ENCODE results near the gene TRMT6. TPM values are rescaled to one million over a fixed set of nuclear protein-coding genes. Genes with fewer than 3 reads are reported as not detected.

Gene TRMT6, protein sequence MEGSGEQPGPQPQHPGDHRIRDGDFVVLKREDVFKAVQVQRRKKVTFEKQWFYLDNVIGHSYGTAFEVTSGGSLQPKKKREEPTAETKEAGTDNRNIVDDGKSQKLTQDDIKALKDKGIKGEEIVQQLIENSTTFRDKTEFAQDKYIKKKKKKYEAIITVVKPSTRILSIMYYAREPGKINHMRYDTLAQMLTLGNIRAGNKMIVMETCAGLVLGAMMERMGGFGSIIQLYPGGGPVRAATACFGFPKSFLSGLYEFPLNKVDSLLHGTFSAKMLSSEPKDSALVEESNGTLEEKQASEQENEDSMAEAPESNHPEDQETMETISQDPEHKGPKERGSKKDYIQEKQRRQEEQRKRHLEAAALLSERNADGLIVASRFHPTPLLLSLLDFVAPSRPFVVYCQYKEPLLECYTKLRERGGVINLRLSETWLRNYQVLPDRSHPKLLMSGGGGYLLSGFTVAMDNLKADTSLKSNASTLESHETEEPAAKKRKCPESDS
- 10 to 100 TPM; 15.1 to 17.8 TPM for total RNA-seq

DNA sequence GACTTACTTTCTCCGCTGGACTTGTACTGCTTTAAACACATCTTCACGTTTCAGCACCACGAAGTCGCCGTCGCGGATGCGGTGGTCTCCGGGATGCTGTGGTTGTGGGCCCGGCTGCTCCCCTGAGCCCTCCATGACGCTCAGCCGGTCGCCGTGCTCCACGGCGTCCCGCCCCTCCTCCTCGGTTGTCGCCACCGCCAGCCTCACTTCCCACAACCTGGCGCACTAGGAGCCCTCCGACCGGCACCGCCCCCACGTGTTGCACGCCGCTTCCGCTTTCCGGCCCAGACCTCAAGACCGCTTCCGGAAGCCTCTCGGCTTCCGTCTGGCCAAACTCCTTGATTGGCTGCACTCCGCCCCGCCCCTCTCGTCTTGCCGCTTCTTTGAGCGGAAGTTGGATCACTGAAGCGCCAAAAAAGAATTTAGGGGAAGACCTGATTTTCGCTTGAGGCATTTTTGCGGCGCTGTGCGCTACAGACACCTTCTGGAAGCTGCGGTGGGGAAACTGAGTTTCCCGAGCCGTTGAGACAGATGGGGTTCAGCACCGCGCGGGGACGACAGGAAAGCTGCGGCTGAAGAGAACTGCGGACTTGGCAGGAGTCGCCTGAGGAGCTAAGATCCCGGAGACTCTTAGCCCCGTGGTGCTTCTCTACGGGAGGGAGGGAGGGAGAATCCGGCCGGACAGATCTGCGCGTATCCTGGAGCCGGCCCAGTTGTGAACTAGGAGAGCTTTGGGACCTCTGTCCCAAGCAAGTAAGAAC lies at the start of gene TRMT6, which contains the start of gene MCM8:
TSS of gene TRMT6 (minus strand) at position 263 of the 761 bp plus-strand sequence. CDS start at position 135, 128 bp downstream.
TSS of gene MCM8 (plus strand) at position 382 of the 761 bp plus-strand sequence. CDS start 1,364 bp downstream, outside the sequence.
- Mint-ChIP-seq H3K4me1 (peaks cover 60% of the 10 kb centered on the region), H3K27me3 (no peaks in the 10 kb centered on the region), H3K36me3 (ENCODE audit: low read depth) (peaks cover 44% of the 10 kb centered on the region), H3K9me3 (no peaks in the 10 kb centered on the region), H3K4me3 (peak within 1 kb of the TSS; percentile 95), H3K27ac (peak within 1 kb of the TSS; percentile 95)
- DNase-seq: peak; percentile 98
- ChIA-PET POLR2A (interaction anchor here (0.6 kb wide), 1 partner anchor 46 kb away, joined by 3 read pairs; no protein-coding TSS in a partner anchor), CTCF (interaction anchor here (1.0 kb wide), 1 partner anchor 422 kb away, joined by 3 read pairs; no protein-coding TSS in a partner anchor)

DNA sequence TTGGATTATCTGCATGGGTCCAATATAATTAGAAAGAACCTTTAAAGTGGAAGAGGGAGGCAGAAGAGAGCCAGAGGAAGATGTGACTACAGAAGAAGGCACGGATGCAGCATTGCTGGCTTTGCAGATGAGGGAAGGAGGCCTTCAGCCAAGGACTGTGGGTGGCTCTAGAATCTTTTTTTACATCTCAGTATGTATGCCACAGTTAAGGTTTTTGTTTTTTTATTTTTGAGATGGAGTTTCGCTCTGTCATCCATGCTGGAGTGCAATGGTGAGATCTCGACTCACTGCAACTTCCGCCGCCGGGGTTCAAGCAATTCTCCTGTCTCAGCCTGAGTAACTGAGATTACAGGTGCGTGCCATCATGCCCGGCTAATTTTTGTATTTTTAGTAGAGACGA lies 49.5 kb upstream of the TRMT6 start:
- Mint-ChIP-seq H3K27me3 (no peaks in the 10 kb centered on the region), H3K36me3 (ENCODE audit: low read depth) (peaks cover 22% of the 10 kb centered on the region), H3K27ac (no peak overlapping the region), H3K4me1 (peaks cover 51% of the 10 kb centered on the region), H3K9me3 (no peaks in the 10 kb centered on the region), H3K4me3 (no peak overlapping the region)
- DNase-seq: no peak
- ChIA-PET CTCF (no interaction called here), POLR2A (no interaction called here)

DNA sequence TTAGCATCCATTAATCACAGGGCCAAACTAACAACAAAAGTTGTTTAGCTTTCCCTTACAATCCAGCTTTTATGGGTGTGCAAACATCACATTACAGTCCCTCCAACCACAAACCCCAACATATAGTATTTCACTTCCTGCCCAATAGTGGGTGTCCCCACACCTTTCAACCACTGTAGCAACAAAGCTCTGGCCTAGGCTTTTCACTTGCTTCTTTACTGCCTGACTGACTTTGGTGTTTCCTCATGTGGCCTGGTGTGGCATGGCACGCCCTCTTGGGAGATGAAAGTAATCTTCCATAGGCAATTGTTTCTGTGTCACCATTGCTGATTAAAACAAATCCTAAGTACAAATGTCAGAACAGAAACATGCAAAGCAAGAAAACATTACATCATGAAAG lies 46.4 kb upstream of the TRMT6 start:
- H3K4me3 Mint-ChIP-seq: no peak overlapping the region
- ChIA-PET POLR2A (interaction anchor here (0.6 kb wide), 1 partner anchor 46 kb away, joined by 3 read pairs; no protein-coding TSS in a partner anchor), CTCF (interaction anchor here (0.6 to 1.2 kb wide), 2 partner anchors 10 to 332 kb away, joined by 3 to 4 read pairs; no protein-coding TSS in a partner anchor)
- DNase-seq: peak; percentile 74
- peaks cover 25% of the 10 kb centered on the region for H3K36me3 Mint-ChIP-seq (ENCODE audit: low read depth)
- H3K4me1 Mint-ChIP-seq: peaks cover 42% of the 10 kb centered on the region
- peak overlapping the region; percentile 77 for H3K27ac Mint-ChIP-seq
- no peaks in the 10 kb centered on the region for H3K9me3 Mint-ChIP-seq
- no peaks in the 10 kb centered on the region for H3K27me3 Mint-ChIP-seq

DNA sequence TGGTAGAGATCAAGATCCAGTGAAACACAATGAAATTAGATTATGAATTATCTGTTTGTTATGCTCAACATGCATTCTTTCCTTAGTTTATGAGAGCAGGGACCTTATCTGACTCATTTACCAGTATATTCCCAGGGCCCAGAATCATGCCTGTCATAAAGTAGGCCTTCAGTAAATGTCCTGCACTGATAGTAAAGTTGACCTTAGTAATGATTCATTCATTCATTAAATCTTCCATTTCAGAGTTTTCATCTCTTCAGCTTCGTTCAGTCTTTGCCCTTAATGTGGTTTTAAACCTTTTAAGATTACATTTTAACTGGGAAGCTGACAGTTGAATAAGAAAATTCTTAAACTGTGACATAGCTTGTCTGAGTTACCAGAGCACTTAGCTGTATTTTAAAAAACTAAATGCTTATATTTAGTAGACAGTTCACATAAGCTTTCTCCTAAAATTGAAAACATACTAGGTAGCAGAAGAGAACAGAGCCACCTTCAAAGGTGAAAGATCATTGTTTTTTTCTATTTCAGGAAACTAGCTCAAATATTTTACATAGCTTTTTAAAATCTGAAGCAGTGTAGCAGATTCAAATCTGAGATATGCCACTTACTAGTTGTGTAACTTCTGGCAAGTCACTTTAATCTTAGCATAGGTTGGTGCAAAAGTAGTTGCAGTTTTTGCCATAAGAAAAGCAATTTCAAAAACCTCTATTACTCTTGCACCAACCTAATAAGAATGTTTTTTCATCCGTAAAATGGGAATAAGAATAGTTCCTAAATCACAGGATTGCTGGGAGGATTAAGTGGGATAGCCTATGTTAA lies 41.5 kb upstream of the TRMT6 start:
- no peaks in the 10 kb centered on the region for H3K9me3 Mint-ChIP-seq
- CTCF ChIA-PET: no interaction called here
- POLR2A ChIA-PET: interaction anchor here (0.6 kb wide), 1 partner anchor 42 kb away, joined by 4 read pairs; no protein-coding TSS in a partner anchor
- no peak overlapping the region for H3K27ac Mint-ChIP-seq
- H3K27me3 Mint-ChIP-seq: no peaks in the 10 kb centered on the region
- peaks cover 36% of the 10 kb centered on the region for H3K36me3 Mint-ChIP-seq (ENCODE audit: low read depth)
- no peak overlapping the region for H3K4me3 Mint-ChIP-seq
- no peak for DNase-seq
- H3K4me1 Mint-ChIP-seq: peaks cover 20% of the 10 kb centered on the region

DNA sequence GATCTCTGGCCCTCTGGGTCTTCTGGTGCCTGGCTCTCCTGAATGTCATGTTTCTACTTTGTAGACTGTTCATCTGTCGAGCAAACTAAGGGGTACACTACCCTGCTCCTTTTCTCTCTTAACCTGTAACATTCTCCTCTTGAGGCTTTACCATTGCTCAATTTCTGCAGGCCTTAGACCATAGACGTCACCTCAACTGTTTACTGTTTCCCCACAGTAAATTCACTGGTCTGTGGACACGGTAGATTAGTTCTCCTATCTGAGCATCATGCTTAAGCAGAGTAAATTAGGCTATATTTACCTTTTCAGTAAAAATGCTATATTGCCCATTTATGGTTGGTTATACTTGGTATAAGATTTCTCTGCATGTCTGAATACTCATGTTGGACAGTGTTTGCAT lies 40.6 kb upstream of the TRMT6 start:
- CTCF ChIA-PET: no interaction called here
- H3K27ac Mint-ChIP-seq: no peak overlapping the region

DNA sequence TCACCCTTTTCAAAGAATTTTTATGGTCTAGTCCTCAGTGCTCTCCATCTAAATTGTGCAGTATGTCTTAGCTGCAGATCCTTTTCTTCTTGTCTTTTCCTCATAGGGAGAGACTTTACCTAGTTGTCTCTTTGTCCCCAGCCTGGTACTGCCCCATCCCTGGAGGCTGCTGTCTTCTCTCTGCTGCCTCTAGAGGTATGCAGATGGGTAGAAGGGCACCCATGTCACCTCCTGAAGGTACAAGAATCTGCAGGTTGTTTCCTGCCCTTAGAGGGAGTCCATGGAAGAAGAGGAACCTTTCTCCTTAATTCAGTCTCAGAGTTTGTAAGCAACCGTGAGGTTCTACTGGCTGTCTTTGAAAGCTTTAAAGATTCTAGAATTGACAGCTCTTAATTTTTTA lies 39.2 kb upstream of the TRMT6 start:
- no peaks in the 10 kb centered on the region for H3K27me3 Mint-ChIP-seq
- ChIA-PET POLR2A (interaction anchor here (0.6 kb wide), 1 partner anchor 35 kb away, joined by 5 read pairs; no protein-coding TSS in a partner anchor), CTCF (interaction anchor here (0.9 to 1.3 kb wide), 2 partner anchors 13 to 19 kb away, joined by 3 read pairs; no protein-coding TSS in a partner anchor)
- H3K4me1 Mint-ChIP-seq: peaks cover 7% of the 10 kb centered on the region
- DNase-seq: no peak
- H3K4me3 Mint-ChIP-seq: no peak overlapping the region
- H3K36me3 Mint-ChIP-seq (ENCODE audit: low read depth): peaks cover 27% of the 10 kb centered on the region
- no peak overlapping the region for H3K27ac Mint-ChIP-seq
- H3K9me3 Mint-ChIP-seq: no peaks in the 10 kb centered on the region

More for the DNA sequence above, 40.6 kb upstream of the TRMT6 start:
- Mint-ChIP-seq H3K9me3 (no peaks in the 10 kb centered on the region), H3K4me3 (no peak overlapping the region), H3K27me3 (no peaks in the 10 kb centered on the region), H3K36me3 (ENCODE audit: low read depth) (peaks cover 34% of the 10 kb centered on the region), H3K4me1 (peaks cover 16% of the 10 kb centered on the region)
- POLR2A ChIA-PET: no interaction called here
- no peak for DNase-seq

DNA sequence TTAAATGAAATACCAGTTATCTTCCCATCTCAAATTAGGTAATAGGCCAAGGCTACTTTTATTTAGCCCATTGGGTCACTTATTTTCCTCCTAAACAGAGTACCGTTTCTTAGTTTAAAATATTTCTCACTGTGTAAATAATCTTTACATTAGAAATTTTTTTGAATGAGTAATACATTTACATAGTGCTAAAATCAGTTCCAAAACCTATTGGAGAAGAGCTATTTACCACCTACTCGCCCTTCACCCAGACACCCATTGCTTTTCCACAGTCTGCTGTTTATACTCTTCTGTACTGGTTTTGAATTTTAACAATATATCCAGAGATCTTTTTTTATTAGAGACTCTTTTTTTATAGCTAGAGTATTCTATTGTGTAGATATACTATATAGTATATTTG lies 37.0 kb upstream of the TRMT6 start:
- CTCF ChIA-PET: interaction anchor here (0.5 to 1.9 kb wide), 3 partner anchors 11 to 242 kb away, joined by 3 to 4 read pairs (median 4); no protein-coding TSS in a partner anchor
- Mint-ChIP-seq H3K27me3 (no peaks in the 10 kb centered on the region), H3K4me1 (peaks cover 7% of the 10 kb centered on the region), H3K4me3 (no peak overlapping the region), H3K27ac (no peak overlapping the region), H3K9me3 (no peaks in the 10 kb centered on the region), H3K36me3 (ENCODE audit: low read depth) (peaks cover 36% of the 10 kb centered on the region)
- no peak for DNase-seq
- POLR2A ChIA-PET: no interaction called here

DNA sequence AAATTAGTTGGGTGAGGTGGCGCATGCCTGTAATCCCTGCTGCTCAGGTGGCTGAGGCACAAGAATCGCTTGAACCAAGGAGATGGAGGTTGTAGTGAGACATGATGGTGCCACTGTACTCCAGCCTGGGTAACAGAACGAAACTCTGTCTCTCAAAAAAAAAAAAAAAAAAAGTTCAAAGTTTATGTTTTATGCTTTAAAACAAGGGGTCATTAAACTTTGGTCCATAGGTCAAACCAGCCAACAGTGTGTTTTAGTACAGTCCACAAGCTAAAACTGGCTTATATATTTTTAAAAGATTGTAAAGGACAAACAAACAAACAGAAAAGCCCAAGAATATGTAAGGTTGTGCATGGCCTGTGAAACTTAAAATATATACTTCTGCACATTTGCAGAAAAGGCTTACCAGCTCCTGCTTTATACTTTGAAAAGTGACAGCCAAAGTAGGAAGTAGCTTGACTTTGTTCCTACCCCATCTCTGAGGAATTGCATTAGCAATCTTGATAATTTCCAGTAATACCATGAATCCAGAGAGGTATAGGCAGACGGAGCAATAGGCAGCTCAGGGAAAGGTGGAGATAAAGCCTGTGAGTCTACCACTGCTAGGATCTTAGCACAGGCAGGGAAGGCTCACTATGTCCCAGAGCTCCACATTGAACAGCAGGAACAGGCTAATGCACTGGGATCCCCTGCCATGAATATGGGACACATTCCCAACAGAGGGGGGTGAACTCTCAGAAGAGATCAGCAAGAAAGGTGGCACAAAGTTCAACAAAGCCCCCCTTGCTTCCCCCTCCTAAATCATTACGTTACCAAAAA lies 30.6 kb upstream of the TRMT6 start:
- H3K4me3 Mint-ChIP-seq: no peak overlapping the region
- H3K4me1 Mint-ChIP-seq: peaks cover under 1% of the 10 kb centered on the region
- H3K9me3 Mint-ChIP-seq: no peaks in the 10 kb centered on the region
- CTCF ChIA-PET: interaction anchor here (1.9 kb wide), 1 partner anchor 10 kb away, joined by 4 read pairs; no protein-coding TSS in a partner anchor
- POLR2A ChIA-PET: interaction anchor here (0.6 kb wide), 1 partner anchor 8 kb away, joined by 13 read pairs; no protein-coding TSS in a partner anchor
- no peaks in the 10 kb centered on the region for H3K27me3 Mint-ChIP-seq
- no peak for DNase-seq
- no peak overlapping the region for H3K27ac Mint-ChIP-seq
- peaks cover 37% of the 10 kb centered on the region for H3K36me3 Mint-ChIP-seq (ENCODE audit: low read depth)

DNA sequence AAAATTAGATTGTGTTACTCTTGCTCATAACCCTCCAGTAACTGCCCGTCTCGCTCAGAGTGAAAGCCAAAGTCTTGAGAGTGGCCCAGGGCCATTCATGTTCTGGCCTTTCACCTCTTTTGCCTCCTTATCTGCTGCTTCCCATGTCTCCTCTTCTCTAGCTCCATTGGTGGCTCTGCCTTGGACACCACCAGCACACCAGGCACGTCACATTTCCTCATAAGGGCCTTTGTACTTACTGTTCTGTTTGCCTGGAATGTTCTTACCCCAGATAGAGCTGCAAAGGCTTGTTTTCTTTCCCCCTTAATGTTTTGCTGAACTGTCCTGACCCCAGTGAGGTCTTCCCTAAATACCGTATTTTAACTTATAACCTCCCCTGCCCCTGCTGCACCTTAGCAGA lies 29.5 kb upstream of the TRMT6 start:
- POLR2A ChIA-PET: no interaction called here
- Mint-ChIP-seq H3K4me1 (no peaks in the 10 kb centered on the region), H3K9me3 (no peaks in the 10 kb centered on the region), H3K4me3 (no peak overlapping the region), H3K27me3 (no peaks in the 10 kb centered on the region), H3K36me3 (ENCODE audit: low read depth) (peaks cover 41% of the 10 kb centered on the region), H3K27ac (no peak overlapping the region)
- CTCF ChIA-PET: interaction anchor here (1.9 kb wide), 1 partner anchor 9 kb away, joined by 4 read pairs; no protein-coding TSS in a partner anchor
- DNase-seq: no peak

DNA sequence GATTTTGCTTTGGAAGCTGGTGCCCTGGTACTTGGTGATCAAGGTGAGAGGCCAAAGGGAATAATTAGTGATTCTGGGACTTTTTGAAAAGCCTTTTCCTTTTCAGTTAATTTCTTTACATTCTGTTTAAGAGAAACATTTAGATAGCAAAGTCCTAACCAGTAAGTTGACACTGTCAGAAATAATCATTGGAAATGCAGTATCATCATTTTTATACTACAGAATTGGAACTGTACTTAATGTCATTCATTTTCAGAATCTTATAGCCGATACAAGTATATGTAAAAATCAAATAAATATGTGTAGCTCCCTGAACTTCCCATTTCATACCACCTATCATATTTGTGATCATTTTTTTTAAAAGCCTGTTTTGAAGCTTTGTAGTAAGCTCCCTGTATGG lies 27.6 kb upstream of the TRMT6 start:
- Mint-ChIP-seq H3K36me3 (ENCODE audit: low read depth) (peaks cover 29% of the 10 kb centered on the region), H3K27me3 (no peaks in the 10 kb centered on the region), H3K4me1 (no peaks in the 10 kb centered on the region), H3K9me3 (no peaks in the 10 kb centered on the region), H3K4me3 (no peak overlapping the region), H3K27ac (peak overlapping the region; percentile 36)
- POLR2A ChIA-PET: no interaction called here
- no peak for DNase-seq
- CTCF ChIA-PET: interaction anchor here (1.8 kb wide), 1 partner anchor 8 kb away, joined by 4 read pairs; no protein-coding TSS in a partner anchor

DNA sequence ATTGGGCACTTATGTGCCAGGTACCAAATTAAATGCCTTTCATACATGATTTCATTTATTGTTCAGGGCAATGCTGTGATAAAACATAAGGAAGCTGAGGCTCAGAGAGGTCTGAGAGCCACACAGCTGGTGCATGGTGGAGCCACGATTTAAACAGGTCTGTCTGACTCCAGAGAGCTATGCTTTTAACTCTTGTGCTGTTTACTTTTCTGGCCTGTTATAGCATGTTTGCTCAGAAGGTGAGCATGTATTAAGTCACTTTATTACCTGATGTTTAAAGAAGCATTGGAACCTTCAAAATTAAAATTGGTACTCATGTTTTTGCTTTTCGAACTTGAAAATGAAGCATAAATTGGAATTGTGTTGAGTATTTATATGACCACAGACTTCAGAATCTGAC lies 26.9 kb upstream of the TRMT6 start:
- no peak overlapping the region for H3K4me3 Mint-ChIP-seq
- H3K27ac Mint-ChIP-seq: no peak overlapping the region
- POLR2A ChIA-PET: interaction anchor here (0.6 kb wide), 1 partner anchor 132 kb away, joined by 5 read pairs; no protein-coding TSS in a partner anchor
- no peaks in the 10 kb centered on the region for H3K9me3 Mint-ChIP-seq
- CTCF ChIA-PET: interaction anchor here (1.8 kb wide), 1 partner anchor 9 kb away, joined by 4 read pairs; no protein-coding TSS in a partner anchor
- DNase-seq: no peak
- peaks cover 29% of the 10 kb centered on the region for H3K36me3 Mint-ChIP-seq (ENCODE audit: low read depth)
- no peaks in the 10 kb centered on the region for H3K4me1 Mint-ChIP-seq
- H3K27me3 Mint-ChIP-seq: no peaks in the 10 kb centered on the region

Data from activated CD4-positive, alpha-beta T cell treated with anti-CD3 and anti-CD28 coated beads, Interleukin-2, amount 10 ng/mL, durations not matched to agents 7 days and 5 days (primary cell).